ENCODE measurements around the gene CD28.

The CD28 gene

DNA sequence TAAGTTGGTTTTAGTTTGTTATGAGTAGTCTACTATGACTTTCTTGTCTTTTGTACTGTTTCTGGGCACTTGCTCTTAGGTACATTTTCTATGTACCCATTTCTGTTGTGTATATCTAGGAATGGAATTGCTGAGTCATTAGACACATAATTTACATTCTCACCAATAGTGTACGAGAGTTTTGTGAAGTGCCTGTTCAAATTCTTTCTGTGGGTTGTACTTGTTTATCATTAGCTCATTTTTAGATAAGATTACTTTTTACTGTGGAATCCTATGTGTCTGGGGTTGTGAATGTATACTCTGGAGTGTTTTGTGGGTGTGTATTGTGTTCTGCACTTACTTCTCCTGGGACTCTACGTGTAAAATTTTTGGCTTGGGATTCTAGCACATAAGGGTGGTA lies 36.6 kb upstream of the CD28 start:
- Histone ChIP-seq H3K4me3 (replicated peaks; ENCODE audit: insufficient read depth, low read length) (no peak overlapping the region), H3K27ac (replicated peaks) (no peak overlapping the region), H3K27me3 (ENCODE audit: insufficient read depth, poor library complexity, severe bottlenecking) (no peaks in the 10 kb centered on the region)
- DNase-seq (ENCODE audit: low read depth in 1 of 2, low spot score in 1 of 2) = no peak
- TF ChIP-seq, protein P1, sequence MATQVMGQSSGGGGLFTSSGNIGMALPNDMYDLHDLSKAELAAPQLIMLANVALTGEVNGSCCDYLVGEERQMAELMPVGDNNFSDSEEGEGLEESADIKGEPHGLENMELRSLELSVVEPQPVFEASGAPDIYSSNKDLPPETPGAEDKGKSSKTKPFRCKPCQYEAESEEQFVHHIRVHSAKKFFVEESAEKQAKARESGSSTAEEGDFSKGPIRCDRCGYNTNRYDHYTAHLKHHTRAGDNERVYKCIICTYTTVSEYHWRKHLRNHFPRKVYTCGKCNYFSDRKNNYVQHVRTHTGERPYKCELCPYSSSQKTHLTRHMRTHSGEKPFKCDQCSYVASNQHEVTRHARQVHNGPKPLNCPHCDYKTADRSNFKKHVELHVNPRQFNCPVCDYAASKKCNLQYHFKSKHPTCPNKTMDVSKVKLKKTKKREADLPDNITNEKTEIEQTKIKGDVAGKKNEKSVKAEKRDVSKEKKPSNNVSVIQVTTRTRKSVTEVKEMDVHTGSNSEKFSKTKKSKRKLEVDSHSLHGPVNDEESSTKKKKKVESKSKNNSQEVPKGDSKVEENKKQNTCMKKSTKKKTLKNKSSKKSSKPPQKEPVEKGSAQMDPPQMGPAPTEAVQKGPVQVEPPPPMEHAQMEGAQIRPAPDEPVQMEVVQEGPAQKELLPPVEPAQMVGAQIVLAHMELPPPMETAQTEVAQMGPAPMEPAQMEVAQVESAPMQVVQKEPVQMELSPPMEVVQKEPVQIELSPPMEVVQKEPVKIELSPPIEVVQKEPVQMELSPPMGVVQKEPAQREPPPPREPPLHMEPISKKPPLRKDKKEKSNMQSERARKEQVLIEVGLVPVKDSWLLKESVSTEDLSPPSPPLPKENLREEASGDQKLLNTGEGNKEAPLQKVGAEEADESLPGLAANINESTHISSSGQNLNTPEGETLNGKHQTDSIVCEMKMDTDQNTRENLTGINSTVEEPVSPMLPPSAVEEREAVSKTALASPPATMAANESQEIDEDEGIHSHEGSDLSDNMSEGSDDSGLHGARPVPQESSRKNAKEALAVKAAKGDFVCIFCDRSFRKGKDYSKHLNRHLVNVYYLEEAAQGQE (IDR thresholded peaks at IDR 0.05; ENCODE audit: insufficient replicate concordance, low read depth) = no peak
- TF ChIP-seq, protein P2, sequence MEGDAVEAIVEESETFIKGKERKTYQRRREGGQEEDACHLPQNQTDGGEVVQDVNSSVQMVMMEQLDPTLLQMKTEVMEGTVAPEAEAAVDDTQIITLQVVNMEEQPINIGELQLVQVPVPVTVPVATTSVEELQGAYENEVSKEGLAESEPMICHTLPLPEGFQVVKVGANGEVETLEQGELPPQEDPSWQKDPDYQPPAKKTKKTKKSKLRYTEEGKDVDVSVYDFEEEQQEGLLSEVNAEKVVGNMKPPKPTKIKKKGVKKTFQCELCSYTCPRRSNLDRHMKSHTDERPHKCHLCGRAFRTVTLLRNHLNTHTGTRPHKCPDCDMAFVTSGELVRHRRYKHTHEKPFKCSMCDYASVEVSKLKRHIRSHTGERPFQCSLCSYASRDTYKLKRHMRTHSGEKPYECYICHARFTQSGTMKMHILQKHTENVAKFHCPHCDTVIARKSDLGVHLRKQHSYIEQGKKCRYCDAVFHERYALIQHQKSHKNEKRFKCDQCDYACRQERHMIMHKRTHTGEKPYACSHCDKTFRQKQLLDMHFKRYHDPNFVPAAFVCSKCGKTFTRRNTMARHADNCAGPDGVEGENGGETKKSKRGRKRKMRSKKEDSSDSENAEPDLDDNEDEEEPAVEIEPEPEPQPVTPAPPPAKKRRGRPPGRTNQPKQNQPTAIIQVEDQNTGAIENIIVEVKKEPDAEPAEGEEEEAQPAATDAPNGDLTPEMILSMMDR (IDR thresholded peaks at IDR 0.05; ENCODE audit: insufficient read depth, low read length) = no peak
- no peak for TF ChIP-seq GABPA (IDR thresholded peaks at IDR 0.05; ENCODE audit: low read depth)
- TF ChIP-seq POLR2AphosphoS5 (IDR thresholded peaks at IDR 0.05; ENCODE audit: low read depth) = no peak
- no peak for TF ChIP-seq SPI1 (IDR thresholded peaks at IDR 0.05; ENCODE audit: borderline replicate concordance, low read depth)

DNA sequence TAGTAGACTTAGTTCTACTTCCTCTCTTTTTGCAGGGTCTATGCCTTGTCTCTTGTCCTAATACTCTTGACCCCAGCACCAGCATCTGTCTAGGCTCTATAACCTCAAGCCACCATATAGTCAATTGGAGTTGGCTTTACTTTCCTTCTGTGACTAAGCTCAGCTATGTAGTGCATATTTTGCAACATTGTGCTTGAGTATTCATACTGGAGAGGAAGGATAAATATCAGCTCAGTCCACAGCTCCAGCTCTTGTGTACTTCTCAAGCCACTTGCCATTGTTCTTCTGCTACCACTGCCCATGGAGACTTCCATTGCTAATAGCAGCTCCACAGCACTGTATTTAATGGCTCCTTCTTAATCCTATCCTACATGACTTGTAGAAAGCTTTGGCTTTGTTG lies 35.5 kb upstream of the CD28 start:
- no peak overlapping the region for H3K27ac ChIP-seq (replicated peaks)
- H3K27me3 ChIP-seq (ENCODE audit: insufficient read depth, poor library complexity, severe bottlenecking) = no peaks in the 10 kb centered on the region
- no peak for DNase-seq (ENCODE audit: low read depth in 1 of 2, low spot score in 1 of 2)
- no peak overlapping the region for H3K4me3 ChIP-seq (replicated peaks; ENCODE audit: insufficient read depth, low read length)
- TF ChIP-seq, protein P1 (IDR thresholded peaks at IDR 0.05; ENCODE audit: insufficient replicate concordance, low read depth) = no peak
- TF ChIP-seq POLR2AphosphoS5 (IDR thresholded peaks at IDR 0.05; ENCODE audit: low read depth) (no peak), GABPA (IDR thresholded peaks at IDR 0.05; ENCODE audit: low read depth) (no peak), SPI1 (IDR thresholded peaks at IDR 0.05; ENCODE audit: borderline replicate concordance, low read depth) (no peak)
- TF ChIP-seq, protein P2 (IDR thresholded peaks at IDR 0.05; ENCODE audit: insufficient read depth, low read length) = no peak

DNA sequence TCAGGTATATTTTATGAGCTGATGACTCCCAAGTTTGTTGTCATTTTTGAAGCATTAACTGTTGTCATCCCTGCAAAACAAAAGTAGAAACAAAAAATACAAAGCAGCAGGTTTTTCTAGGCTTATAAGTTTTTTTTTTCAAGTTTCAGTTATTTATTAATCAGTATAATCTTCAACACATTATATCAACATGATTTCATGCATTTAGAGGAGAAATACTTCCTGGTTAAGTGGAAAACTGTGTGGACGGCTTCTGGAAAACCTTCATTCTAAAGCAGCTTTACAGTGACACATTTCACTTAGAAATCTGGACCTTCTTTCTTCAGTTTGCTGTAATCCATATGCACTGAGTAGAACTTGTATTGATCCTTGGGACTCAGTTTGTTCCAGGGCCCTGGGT lies 34.6 kb upstream of the CD28 start:
- TF ChIP-seq SPI1 (IDR thresholded peaks at IDR 0.05; ENCODE audit: borderline replicate concordance, low read depth) (no peak), POLR2AphosphoS5 (IDR thresholded peaks at IDR 0.05; ENCODE audit: low read depth) (no peak), GABPA (IDR thresholded peaks at IDR 0.05; ENCODE audit: low read depth) (no peak)
- TF ChIP-seq, protein P1 (IDR thresholded peaks at IDR 0.05; ENCODE audit: insufficient replicate concordance, low read depth) = no peak
- TF ChIP-seq, protein P2 (IDR thresholded peaks at IDR 0.05; ENCODE audit: insufficient read depth, low read length) = no peak
- H3K4me3 ChIP-seq (replicated peaks; ENCODE audit: insufficient read depth, low read length) = no peak overlapping the region
- no peak for DNase-seq (ENCODE audit: low read depth in 1 of 2, low spot score in 1 of 2)
- H3K27ac ChIP-seq (replicated peaks) = no peak overlapping the region
- H3K27me3 ChIP-seq (ENCODE audit: insufficient read depth, poor library complexity, severe bottlenecking) = no peaks in the 10 kb centered on the region
